ENCODE results near the gene SAMD13.

The SAMD13 gene

GRCh38 chr1:84347271-84347931 is 45.9 kb downstream of the SAMD13 start:
- no peak for DNase-seq

GRCh38 chr1:84347932-84348555 is 46.5 kb downstream of the SAMD13 start:
- DNase-seq, result no peak

GRCh38 chr1:84348759-84349158 is 47.3 kb downstream of the SAMD13 start:
- DNase-seq, result no peak

GRCh38 chr1:84350104-84350503 is 48.6 kb downstream of the SAMD13 start:
- DNase-seq, result no peak

- DNase-seq, result no peak
These were observed 49.0 kb downstream of the SAMD13 start for GRCh38 chr1:84350550-84350949.

GRCh38 chr1:84352298-84353106 is 51.0 kb downstream of the SAMD13 start:
- DNase-seq, result no peak

- no peak for DNase-seq
These were observed 52.2 kb downstream of the SAMD13 start for GRCh38 chr1:84353695-84354094.

- DNase-seq, result no peak
These were observed 54.0 kb downstream of the SAMD13 start for GRCh38 chr1:84355556-84355955.

- no peak for DNase-seq
These were observed 55.4 kb downstream of the SAMD13 start for GRCh38 chr1:84356881-84357280.

- DNase-seq, result no peak
These were observed 57.2 kb downstream of the SAMD13 start for GRCh38 chr1:84358695-84359094.

GRCh38 chr1:84360316-84360715 is 58.8 kb downstream of the SAMD13 start:
- no peak for DNase-seq

GRCh38 chr1:84361796-84362195 is 60.3 kb downstream of the SAMD13 start:
- no peak for DNase-seq

- DNase-seq, result no peak
These were observed 61.5 kb downstream of the SAMD13 start for GRCh38 chr1:84363019-84363418.

GRCh38 chr1:84363622-84364021 is 62.1 kb downstream of the SAMD13 start:
- no peak for DNase-seq

- peak in 1 of 5 experiments; percentile 2 for DNase-seq
These were observed 64.0 kb downstream of the SAMD13 start for GRCh38 chr1:84365225-84366221.

- DNase-seq, result no peak
These were observed 65.3 kb downstream of the SAMD13 start for GRCh38 chr1:84366786-84367185.

- DNase-seq, result no peak
These were observed 65.7 kb downstream of the SAMD13 start for GRCh38 chr1:84367219-84367618.

GRCh38 chr1:84368441-84368840 is 66.9 kb downstream of the SAMD13 start:
- no peak for DNase-seq

- no peak for DNase-seq
These were observed 68.8 kb downstream of the SAMD13 start for GRCh38 chr1:84370266-84370665.

- DNase-seq, result no peak
These were observed 69.4 kb downstream of the SAMD13 start for GRCh38 chr1:84370831-84371394.

GRCh38 chr1:84373436-84374141 is 72.1 kb downstream of the SAMD13 start:
- no peak for DNase-seq
